Calu3 (cell line): ENCODE results near the gene SLX9. TPM values are rescaled to one million over a fixed set of nuclear protein-coding genes. Genes with fewer than 3 reads are reported as not detected.

Experiments used
- BruUV-seq: library from RNA; stranded (reverse); fragments of 400-500 nt; replicated peaks from 2 replicates; lab custom pipeline; 2021; lab: Mats Ljungman, UMichigan
- CTCF ChIA-PET: fragments of 300-600 bp; sonication (Branson Sonifier 250); formaldehyde crosslinking; loops from one replicate; lab custom pipeline; 2022; ENCODE audit warnings: antibody characterized with exemption; lab: Charles Lee
- DNase-seq: peaks from one replicate; pipeline ENCODE4 v3.0.0; 2022
- H3K27ac Mint-ChIP-seq: one replicate; pipeline ENCODE4 v1.8.0; 2022; ENCODE audit warnings: mixed read lengths; ENCODE audit not compliant: unreplicated experiment
- H3K27me3 Mint-ChIP-seq: one replicate; pipeline ENCODE4 v1.8.0; 2022; ENCODE audit warnings: mixed read lengths; ENCODE audit not compliant: unreplicated experiment
- H3K36me3 Mint-ChIP-seq: one replicate; pipeline ENCODE4 v1.8.0; 2022; ENCODE audit warnings: mild to moderate bottlenecking, moderate library complexity, mixed read lengths; ENCODE audit not compliant: insufficient read depth, unreplicated experiment
- H3K4me1 Mint-ChIP-seq: one replicate; pipeline ENCODE4 v1.8.0; 2022; ENCODE audit warnings: mild to moderate bottlenecking, low read depth, mixed read lengths; ENCODE audit not compliant: unreplicated experiment
- H3K4me3 Mint-ChIP-seq: one replicate; pipeline ENCODE4 v1.8.0; 2022; ENCODE audit warnings: mild to moderate bottlenecking, low read depth, moderate library complexity, mixed read lengths; ENCODE audit not compliant: unreplicated experiment
- H3K9me3 Mint-ChIP-seq: one replicate; pipeline ENCODE4 v1.8.0; 2022; ENCODE audit warnings: low read depth, mixed read lengths; ENCODE audit not compliant: unreplicated experiment
- intact Hi-C: fragments of 100-400 bp; cut with micrococcal nuclease; formaldehyde crosslinking; loops from one replicate; pipeline ENCODE4 v1.10.0; 2022; ENCODE audit not compliant: unreplicated experiment
- total RNA-seq: library from RNA; stranded (reverse); gene quantifications from 2 replicates; pipeline ENCODE4 v1.2.3, GENCODE V29; 2022
- TF ChIP-seq, protein P1 (sequence below): fragments of 200-600 bp; IDR thresholded peaks from one replicate; pipeline ENCODE4 v1.8.0; 2022; ENCODE audit warnings: antibody characterized with exemption; ENCODE audit not compliant: unreplicated experiment

SLX9 gene
- total RNA-seq, 1 experiment from 2014 or later, result 24.6 TPM

DNA sequence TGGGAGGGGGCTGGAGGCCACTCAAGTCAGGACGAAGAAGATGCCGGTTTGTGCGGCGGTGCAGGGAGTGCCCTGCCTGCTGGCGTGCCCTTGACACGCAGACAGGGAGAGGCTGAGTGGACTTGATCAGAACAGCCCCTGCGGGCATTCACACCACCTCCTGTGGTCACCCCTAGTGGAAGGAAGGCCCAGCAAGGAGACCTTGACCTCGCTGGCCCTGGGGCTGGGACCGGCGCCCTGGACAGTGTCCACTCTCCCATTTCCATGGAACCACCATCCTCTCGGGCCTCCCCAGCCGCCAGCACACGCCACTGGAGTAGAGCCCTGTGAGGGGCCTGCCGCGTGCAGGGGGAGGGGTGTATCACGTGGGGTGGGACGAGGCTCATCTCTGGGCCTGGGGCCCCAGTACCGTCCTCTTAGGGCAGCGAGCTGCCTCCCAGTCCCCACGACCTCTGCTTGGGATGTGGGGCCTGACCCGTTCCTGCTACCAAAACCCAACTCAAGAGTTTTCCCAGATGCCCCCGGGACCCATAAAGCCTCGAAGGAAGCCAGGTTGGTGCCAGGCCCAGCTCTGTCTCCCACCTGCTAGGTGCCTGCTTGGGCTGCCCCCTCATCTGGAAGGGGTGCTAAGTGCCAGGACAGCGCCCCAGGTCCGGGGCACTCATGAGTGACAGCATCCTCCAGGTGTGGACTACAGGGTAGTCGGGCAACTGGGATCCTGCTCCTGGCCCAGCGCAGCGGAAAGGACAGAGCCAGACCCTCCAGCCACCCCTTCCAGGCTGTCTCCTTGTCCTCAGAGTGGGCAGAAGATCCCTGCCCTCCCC is 62.8 kb downstream of the SLX9 start:
- Mint-ChIP-seq H3K36me3 (no peaks in the 10 kb centered on the region), H3K4me3 (no peak overlapping the region), H3K4me1 (no peaks in the 10 kb centered on the region), H3K9me3 (no peaks in the 10 kb centered on the region), H3K27ac (no peak overlapping the region), H3K27me3 (peaks cover 38% of the 10 kb centered on the region)
- BruUV-seq, result no TSS peak
- intact Hi-C loops, result no loop called here
- DNase-seq, result no peak
- CTCF ChIA-PET, result interaction anchor here (0.5 kb wide), 1 partner anchor 166 kb away, joined by 7 read pairs; no protein-coding TSS in a partner anchor
- TF ChIP-seq, protein P1, sequence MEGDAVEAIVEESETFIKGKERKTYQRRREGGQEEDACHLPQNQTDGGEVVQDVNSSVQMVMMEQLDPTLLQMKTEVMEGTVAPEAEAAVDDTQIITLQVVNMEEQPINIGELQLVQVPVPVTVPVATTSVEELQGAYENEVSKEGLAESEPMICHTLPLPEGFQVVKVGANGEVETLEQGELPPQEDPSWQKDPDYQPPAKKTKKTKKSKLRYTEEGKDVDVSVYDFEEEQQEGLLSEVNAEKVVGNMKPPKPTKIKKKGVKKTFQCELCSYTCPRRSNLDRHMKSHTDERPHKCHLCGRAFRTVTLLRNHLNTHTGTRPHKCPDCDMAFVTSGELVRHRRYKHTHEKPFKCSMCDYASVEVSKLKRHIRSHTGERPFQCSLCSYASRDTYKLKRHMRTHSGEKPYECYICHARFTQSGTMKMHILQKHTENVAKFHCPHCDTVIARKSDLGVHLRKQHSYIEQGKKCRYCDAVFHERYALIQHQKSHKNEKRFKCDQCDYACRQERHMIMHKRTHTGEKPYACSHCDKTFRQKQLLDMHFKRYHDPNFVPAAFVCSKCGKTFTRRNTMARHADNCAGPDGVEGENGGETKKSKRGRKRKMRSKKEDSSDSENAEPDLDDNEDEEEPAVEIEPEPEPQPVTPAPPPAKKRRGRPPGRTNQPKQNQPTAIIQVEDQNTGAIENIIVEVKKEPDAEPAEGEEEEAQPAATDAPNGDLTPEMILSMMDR, result no peak

DNA sequence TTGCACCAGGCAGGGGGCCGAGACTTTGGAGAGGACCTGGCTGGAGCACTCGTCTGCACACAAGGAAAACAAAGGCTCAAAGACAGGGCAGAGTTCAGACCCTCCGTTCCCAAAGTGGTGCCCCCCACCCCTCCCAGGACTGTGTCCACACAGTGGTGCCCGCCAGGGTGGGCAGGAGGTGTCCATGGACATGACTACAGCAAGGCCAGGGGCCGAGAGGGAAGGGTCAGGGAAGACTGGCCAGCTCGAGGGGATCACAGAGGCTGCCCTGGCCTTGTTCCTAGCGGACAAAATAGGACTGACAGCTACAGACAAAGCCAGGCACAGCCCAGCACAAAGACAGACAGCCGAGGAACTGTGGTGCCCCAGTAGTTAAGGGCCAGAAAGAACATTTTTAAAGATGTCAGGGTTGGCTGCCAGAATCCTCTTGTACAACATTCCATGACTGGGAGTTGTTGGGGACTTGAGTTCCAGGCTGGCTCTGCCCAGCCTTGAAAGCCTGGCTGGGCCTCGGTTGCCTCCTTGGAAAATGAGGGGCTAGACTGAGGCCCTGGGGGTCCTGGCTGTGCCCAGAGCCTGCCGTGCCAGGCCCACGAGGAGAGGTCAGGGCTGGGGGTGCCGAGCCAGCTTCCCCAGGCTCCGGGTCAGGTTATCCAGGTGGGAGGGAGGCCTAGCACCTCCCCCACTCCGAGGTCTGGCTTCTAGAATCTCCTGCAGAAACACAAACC is 63.7 kb downstream of the SLX9 start:
- Mint-ChIP-seq H3K4me1 (no peaks in the 10 kb centered on the region), H3K27me3 (peaks cover 45% of the 10 kb centered on the region), H3K27ac (no peak overlapping the region), H3K36me3 (no peaks in the 10 kb centered on the region), H3K9me3 (no peaks in the 10 kb centered on the region), H3K4me3 (no peak overlapping the region)
- CTCF ChIA-PET, result no interaction called here
- intact Hi-C loops, result no loop called here
- TF ChIP-seq, protein P1, result no peak
- BruUV-seq, result no TSS peak
- no peak for DNase-seq

DNA sequence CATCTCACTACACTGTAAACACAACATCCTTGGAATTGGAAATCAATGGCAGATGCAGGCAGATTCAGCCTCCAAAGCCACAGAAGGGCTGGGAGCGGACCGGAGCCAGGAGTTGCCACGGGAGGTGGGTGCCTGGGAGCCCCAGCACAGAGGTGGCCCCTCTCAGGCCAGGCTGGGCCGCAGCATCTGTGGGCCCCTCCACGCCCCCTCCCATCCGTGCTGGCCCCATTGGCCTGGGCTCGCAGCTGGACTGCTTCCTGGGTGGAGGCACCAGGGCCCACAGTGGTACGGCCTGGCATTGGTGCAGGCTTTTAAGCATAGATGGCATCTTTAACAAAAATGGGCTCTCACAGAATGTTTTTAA is 64.2 kb downstream of the SLX9 start:
- TF ChIP-seq, protein P1, result no peak
- no peak for DNase-seq
- no TSS peak for BruUV-seq
- Mint-ChIP-seq H3K36me3 (no peaks in the 10 kb centered on the region), H3K9me3 (no peaks in the 10 kb centered on the region), H3K27me3 (peaks cover 40% of the 10 kb centered on the region), H3K27ac (no peak overlapping the region), H3K4me3 (no peak overlapping the region), H3K4me1 (no peaks in the 10 kb centered on the region)
- CTCF ChIA-PET, result no interaction called here
- intact Hi-C loops, result no loop called here

DNA sequence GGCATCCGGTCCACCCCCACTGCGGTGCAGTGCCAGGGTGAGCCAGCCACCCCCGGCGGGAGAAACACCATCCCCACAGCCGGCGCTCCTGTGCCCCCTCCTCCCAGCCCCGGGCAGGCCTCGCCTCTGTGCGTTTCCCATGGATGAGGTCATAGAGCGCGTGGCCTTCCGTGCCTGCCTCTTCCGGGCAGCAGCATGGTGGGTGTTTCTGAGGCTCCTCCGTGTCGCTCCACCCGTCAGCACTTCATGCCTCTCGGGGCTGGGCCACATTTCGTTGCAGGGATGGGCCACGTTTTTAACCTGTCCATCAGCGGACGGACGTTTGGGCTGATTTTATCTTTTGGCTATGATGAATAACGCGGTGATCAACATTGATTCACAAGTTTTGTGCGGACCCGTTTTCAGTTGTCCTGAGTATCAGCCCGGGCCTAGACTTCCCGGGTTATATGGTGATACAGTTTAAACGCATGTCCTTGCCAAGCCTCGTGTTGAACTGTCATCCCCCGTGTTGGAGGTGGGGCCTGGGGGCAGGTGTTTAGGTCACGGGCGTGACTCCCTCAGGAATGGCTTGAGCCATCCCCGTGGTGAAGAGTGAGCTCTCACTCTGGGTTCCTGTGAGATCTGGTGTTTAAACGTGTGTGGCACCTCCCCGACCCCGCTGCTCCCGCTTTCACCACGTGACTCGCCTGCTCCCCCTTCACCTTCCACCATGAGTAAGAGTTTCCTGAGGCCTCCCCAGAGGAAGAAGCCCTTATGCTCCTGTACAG is 64.8 kb downstream of the SLX9 start:
- H3K4me3 Mint-ChIP-seq, result no peak overlapping the region
- TF ChIP-seq, protein P1, result no peak
- no peak for DNase-seq
- H3K4me1 Mint-ChIP-seq, result no peaks in the 10 kb centered on the region
- no peak overlapping the region for H3K27ac Mint-ChIP-seq
- H3K27me3 Mint-ChIP-seq, result peaks cover 36% of the 10 kb centered on the region
- CTCF ChIA-PET, result no interaction called here
- H3K9me3 Mint-ChIP-seq, result no peaks in the 10 kb centered on the region
- intact Hi-C loops, result no loop called here
- H3K36me3 Mint-ChIP-seq, result no peaks in the 10 kb centered on the region
- no TSS peak for BruUV-seq
